NCI-H2171 (cell line): ENCODE measurements around the gene FUT7.

Source experiments
- DNase-seq: peaks from one replicate; lab custom pipeline; 2025; lab: John Stamatoyannopoulos, UW

FUT7 gene

GRCh38 chr9:137032858-137033257 lies 970 bp upstream of the FUT7 start:
- no peak for DNase-seq

DNA sequence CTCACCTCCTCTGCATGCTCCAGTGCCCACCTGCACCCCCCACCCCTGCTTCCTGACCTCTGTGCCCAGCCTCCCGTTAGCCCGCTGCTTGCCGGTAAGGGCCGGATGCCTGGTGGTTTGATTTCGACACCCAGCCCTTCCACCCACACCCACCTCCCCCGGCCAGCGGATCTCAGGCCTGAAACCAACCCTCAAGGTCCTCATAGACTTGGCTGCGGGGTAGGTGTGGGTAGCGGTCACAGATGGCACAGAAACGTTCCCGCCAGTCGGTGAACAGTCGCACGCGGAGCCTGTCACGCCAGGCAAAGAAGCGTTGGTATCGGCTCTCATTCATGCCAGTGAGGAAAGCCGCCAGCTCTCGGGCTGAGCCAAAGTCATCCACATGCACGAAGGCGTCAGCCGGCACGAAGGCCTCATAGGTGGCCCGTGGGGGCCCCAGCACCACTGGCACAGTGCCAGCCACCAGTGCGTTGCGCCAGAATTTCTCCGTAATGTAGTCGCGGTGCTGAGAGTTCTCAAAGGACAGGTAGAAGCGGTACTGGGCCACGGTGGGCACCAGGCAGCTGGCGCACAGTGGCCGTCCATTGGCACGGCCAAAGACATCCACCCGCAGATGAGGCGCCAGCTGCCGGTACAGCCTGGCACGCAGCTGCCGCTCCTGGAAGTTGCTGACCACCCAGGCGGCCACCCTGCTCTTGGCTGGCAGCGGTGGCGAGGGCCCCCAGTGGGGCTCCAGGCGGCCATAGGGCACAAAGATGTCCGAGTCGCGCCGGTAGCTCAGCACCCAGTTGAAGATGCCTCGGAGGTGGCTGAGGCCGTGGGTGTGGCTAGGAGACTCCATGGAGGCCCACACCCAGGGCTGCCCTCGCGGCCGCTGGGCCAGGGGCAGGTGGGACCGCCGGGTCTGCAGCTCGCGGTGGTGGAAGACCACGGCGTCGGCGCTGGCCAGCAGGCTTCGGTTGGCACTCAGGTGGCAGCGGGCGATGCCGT lies 1.1 kb downstream of the FUT7 start:
- no peak for DNase-seq

- DNase-seq = no peak
Observed at GRCh38 chr9:137030006-137030405, 1.9 kb downstream of the FUT7 start.

DNA sequence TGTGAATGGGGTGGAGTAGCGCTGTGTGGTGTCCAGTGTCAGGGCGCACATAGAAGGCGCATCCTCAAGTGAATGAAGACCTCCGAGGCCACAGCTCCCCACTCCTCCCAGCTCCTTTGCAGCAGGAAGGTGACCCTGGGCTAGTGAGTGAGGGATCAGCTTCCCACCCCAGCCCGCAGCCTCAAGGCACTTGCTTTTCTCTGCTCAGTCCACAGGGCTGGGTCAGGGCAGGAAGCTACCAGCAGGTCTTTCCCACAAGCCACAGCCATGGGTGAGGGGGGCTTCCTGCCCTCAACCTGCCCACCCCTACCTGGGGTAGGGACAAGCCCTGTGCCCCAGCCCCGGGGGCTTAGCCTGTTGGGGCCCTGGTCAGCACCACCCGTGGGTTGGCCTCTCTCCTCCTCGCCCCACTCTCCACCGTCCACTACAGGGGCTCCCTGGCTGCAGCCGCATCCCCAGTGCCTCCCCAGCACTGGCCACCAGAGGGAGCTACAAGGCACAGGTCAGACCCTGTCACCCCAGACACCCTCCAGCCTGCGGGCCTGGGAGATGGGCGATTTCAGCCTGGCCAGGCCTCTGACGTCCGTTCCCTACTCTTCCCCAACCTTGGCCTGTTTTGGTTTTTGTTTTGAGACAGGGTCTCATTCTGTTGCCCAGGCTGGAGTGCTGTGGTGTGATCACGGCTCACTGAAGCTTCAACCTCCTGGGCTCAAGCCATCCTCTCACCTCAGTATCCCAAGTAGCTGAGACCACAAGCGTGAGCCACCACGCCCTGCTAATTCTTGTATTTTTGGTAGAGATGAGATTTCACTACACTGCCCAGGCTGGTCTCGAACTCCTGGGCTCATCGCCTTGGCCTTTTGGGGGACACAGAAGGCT lies 2.6 kb downstream of the FUT7 start:
- DNase-seq = no peak

DNA sequence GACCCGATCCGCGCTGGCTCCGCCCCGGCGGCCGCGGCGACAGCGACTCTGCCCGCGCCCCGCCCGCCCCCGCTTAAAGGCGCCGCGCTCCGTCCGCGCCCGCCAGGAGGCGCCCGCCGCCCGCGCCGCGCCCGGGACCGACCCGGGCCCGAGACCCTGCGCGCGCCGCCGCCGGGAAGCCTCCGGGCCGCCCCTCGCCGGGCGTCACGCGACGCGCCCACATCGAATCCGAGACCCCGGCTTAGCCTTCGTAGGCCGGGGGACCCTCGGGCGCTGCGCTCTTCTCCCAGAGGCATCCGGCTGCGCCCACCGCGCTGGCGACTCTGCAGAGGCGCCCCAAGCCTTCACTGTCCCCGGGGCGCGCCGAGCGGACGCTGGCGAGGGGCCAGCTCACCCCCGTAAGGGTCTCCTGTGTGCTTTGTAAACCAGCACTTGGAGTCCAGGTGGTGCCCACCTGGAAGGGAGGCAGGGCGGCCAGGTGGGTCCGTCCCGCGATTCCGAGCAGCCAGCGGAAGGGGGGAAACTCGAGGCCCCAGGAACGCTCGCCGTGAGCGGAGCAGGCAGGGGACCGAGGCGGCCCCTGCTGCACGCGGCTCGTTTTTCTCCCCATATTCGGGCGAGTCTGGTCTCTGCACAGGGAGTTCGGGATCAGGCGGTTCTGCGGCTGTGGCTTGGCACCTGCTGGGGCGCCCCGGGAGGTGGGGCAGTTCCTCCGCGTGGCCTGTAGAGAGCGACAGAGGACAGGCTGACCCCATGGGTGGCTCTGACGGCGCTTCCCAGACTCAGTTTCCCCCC lies 3.4 kb downstream of the FUT7 start:
- peak; percentile 77 for DNase-seq

DNA sequence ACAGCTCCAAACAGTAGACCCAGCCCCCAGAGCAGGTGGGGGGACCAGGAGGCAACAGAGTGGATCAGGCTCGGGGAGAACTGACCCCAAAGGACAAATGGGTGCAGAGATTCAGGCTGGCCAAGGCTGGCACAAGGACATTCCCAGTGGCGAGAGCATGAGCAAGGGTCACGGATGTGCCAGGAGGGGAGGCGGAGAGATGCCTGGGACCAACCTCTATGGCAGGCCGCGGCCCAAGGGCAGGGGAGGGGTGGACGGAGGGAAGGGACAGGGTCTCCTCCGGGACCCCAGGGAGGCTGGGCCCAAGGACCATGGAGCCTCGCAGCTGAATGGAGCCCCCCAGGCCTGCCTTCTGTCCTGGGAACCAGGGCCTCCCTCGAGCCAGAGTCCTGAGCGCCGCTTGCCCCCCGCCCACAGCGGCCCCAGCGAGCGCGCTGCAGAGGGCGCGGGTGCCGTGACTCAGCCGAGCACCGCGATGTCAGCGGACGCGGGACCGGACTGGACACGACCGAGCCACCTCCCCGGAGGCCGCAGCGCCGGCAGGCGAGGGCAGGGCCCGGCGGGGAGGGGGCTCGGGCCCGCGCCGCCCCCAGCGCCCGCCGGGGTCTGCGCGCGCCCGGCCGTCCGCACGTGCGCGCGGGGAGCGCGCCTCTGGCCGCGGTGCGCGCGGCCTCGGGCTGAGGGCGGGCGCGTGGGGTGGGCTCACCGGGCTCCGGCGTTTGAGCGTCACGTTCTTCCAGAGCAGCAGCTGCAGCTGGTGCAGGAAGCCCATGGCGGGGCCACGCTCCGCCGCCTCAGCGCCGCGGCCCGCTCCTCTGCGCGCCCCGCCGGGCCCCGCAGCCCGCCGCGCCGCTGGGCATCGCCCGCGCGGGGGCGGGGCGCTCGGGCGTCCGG lies 4.3 kb downstream of the FUT7 start, which contains the start of gene ABCA2:
TSS of gene ABCA2 (minus strand) at position 869 of the 894 bp plus-strand sequence. CDS start at position 772, 97 bp downstream.
- DNase-seq = no peak

DNA sequence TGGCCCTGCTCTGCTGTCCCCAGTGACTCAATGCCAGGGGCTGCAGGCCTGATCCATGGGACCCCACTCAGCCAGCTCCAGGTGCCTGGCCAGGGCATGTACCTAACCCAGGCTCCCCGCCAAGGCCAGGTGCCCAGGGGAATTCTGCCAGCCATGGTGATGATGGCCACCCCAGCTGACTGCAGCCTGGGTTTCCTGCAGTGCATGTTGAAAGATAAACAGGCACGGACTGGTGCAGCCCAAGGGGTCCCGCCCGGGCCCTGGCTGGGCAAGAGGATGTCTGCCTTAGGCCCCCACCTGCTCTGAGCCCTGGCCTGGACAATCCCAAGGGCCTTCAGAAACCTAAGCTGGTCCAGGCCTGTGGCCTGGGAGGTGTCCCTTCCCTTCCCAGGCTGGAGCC lies 5.1 kb downstream of the FUT7 start:
- no peak for DNase-seq

DNA sequence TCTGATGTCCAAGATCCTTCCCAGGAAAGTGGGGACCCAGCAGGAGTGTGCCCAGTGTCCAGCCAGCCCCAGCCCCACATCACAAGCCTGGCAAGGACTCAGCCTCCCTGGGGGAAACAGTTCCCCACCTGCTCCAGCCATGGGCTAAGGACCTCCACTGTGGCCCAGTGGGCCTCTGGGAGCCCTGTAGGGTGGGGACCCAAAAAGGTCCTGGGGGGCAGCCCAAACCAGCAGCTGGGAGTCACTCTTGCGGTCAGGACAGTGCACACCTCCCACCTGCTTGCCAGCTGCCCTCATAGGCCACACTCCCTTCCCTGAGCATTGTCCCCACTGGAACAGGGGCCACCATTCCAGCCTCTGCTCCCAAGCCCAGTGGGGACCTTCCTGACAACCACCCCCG lies 5.5 kb downstream of the FUT7 start:
- DNase-seq = no peak

GRCh38 chr9:137025517-137025966 lies 6.3 kb downstream of the FUT7 start:
- peak; percentile 96 for DNase-seq

DNA sequence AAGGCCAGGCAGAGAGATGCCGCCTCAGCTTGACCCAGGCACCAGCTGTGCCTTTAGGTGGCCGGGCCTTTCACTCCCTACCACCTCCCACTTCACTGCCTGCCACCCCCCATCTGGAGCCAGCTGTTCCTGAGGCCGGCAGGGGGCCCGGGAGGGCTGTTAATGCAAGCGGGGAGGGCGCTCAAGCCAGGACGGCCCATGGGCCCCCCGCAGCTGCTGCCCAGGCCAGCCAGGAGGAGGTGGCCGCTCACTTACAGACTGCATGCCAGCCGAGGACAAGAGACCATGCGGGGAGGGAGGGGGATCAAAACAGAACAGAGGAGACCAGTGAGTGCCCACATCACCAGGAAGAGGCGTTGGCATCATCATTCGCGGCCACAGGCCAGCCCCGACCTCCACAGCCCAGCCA lies 8.3 kb downstream of the FUT7 start:
- DNase-seq = no peak

- DNase-seq = no peak
Observed at GRCh38 chr9:137023157-137023556, 8.7 kb downstream of the FUT7 start.

GRCh38 chr9:137022662-137023008 lies 9.3 kb downstream of the FUT7 start:
- no peak for DNase-seq

GRCh38 chr9:137021979-137022661 lies 9.8 kb downstream of the FUT7 start:
- no peak for DNase-seq

- no peak for DNase-seq
Observed at GRCh38 chr9:137021568-137021978, 10.3 kb downstream of the FUT7 start.

- DNase-seq = no peak
Observed at GRCh38 chr9:137020771-137021567, 10.9 kb downstream of the FUT7 start.

DNA sequence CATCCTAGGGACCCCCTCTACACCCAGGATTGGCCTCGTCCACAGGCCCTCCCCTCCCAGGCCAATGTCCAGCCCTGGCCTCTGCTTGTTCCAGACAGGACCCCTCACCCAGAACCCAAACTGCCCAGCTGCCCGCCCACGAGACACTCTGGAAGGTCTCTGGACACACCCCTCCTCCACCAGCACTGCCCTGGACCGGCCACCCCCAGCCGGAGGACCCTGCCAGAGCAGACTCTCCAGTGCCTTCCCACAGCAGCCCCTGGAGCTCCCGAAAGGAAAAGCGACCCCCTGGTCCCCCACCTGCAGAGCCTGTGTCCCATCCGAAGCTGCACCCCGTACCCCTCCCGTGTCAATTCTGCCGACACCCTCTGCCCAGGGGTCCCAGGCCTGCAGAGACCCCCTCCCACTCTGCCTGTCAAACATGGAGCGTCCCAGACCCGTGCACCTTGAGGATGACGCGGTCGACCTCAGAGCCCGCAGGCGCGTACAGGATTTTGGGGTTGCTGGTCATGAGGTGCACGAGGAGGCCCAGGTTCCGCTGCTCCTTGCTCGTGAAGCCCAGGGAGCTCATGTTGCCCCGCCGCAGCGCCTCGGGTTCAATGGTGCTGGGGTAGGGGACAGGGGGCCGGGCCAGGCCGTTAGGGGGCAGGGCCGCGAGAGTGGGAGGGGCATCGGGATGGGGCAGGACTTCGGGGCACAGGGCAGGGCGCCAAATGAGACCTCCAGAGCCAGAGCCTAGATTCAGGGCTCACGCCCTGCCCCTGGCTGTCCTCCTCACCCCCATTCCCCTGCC lies 11.8 kb downstream of the FUT7 start:
- DNase-seq = no peak

- no peak for DNase-seq
Observed at GRCh38 chr9:137018761-137019559, 12.9 kb downstream of the FUT7 start.
